NCI-H146 treated with DMSO at 0.1 percent for 48 hours (cell line): Measurements from ENCODE around the gene SARDH.

Source experiments
- DNase-seq: peaks from one replicate; lab custom pipeline; 2025; ENCODE audit not compliant: unreplicated experiment; lab: John Stamatoyannopoulos, UW

Gene SARDH

DNA sequence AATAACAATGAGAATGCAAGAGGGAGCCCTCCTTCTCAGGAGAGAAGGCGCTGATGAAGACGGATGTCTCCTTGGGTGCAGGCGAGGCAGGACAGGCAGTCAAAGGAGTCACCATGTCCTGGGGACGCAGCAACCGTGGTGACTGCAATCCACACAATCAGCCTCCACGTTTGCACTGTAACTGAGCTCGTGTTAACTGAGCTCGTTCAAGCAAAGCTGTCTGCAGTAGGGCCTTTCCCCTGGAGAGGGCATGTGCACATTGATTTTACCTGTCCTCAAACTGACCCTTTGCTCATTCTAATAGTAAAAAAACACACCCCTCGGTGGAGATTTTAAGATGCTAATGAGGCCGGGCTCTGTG is 2.8 kb downstream of the SARDH start:
- DNase-seq, result no peak

DNA sequence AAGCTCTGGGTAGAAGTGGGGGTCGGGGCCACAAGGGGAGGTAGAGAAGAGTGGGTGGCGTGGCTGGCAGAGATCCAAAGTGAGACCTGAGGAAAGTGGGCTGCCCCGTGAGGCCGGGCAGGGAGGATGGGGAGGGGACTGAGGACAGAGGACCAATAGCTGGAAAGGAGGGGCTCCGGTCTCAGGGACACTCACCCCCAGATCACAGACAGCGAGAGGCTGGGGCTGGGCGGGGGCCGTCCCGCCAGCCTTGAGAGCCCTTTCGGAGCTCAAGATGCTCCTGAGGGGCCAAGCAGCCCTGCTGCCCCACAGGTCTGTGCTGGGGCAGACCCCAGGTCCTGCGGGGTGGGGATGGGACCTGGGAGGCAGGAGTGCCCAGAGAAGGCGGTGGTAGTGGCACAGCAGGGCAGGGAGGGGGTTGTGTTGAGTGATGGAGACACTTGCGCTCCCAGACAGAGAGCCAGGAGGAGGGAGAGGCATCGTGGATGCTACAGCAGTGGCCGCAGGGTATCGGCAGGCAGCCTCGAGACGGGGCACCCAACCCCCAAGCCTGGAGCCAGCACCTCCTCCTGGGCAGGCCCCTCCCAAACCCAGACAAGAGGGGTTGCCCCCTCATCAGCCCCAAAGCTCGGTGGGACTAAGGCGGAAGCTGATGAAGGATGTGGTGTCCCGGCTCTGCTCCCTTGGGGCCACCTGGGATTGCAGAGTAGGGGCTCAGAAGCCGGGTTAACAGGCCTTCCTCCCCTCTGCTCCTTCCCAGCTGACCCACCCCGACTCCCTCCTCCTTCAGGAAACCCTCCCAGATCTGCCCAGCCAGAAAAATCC is 3.4 kb downstream of the SARDH start:
- DNase-seq, result no peak

DNA sequence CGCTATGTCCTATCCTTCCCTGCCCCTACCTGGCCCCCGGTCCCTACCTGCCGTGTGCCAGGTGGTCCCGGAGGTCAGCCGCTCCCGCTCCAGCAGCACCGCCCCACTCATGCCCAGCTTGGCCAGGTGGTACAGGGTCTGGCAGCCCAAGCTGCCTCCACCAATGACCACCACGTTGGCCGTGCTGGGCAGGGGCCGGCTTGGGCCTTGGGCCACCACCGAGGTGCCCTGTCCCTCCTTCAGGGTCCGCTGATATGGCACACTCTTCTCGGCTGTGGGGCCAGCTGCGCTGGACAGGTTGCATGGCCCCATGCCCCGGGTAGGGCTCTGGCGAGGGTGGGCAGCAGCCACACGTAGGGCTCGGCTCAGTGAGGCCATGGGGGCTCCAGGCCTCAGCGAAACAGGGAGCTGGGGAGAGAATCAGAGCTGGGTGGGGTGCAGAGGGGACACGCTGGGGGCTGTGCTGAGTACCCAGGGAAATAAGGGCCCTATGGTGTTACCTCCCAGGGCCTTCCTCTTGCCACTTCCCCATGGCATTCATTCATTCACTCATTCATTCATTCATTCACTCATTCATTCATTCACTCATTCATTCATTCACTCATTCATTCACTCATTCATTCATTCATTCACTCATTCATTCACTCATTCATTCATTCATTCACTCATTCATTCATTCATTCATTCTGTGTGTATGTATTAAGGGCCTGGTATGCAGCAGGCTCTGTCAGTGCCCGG is 4.2 kb downstream of the SARDH start:
- DNase-seq, result no peak

DNA sequence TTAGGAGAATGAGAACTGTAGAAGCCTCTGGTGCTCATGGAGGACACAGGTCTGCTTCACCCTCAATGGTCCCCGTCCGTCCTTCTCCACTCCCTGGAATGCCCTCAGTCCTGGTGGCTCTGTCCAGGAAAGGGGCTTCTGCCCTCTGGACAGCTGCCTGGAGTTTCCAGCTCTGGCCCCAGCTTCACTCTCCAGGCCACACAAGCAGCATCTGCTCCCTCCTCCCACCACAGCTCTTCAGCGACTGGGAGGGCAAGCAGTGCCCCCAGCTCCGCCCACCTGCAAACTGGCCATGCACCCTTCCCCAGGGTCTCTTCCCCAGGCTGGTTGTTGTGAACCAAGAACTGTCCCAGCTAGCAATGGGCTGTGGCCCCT is 4.7 kb downstream of the SARDH start:
- no peak for DNase-seq

DNA sequence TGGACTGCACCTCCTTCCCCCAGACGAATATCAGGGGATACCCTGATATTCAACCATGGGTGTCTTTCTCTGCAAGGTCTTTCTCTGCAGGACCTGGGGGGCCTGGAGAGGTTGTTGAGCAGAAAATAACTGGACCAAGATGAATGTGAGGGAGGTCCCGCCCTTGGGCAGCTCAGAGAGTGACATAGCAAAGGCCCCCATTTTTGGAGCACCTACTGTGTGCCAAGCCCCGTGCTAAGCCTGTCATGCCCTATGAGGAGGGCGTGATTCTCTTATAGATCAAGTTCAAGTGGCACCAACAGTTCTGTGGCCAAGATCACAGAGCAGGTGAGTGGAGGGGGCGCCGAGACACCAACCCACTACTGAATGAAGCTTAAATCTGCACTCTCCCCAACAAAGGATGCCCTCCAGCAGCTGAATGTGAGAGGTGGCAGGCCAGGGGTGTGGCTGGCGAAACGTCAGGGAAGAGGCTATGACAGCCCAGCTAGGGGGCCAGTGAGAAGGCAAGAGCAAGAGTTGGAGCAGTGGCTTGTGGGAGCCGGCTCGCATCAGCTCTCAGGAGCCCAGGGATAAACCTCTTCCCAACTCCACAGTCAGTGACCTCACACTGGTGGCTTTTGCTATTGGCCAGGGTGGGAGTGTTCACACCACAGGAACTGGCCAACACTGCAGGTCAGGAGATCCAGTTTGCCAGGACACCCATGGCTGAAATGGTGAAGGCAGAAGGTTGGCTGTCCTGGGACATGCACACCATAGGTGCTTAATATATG is 5.3 kb downstream of the SARDH start:
- no peak for DNase-seq

DNA sequence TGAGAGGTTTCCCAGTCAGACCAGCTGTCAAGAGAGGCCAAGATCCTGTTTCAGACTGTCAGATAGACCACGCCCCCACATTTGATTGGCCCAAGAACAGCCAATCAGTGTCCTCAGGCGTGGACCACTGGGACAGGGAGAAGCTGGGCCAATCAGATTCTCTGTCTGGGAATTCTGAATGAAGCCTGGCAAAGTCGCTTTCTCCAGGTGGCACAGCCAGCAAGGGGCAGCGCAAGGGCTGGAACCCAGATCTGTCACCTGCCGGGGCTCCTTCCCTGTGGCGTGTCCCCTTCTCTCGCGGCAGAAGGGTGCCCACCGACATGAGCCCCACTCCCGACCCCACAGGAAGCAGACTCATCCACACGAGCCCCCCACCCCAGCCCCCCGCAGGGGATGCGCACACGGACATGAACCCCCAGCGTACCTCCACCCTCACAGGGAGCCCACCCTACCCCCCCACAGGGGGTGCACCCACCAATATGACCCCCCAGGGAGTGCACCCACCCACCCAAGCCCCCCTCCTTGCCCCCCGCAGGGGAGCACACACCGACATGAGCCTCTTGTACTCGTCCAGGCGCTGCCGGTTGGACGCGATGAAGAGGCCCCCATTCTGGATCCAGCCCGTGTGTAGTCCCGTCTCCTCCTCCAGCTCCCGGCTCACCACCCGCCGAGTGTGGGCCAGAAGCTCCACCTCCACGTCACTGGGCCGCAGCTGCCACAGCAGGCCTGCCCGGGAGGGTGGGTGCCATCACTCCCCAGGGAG is 6.1 kb downstream of the SARDH start:
- peak; percentile 42 for DNase-seq

DNA sequence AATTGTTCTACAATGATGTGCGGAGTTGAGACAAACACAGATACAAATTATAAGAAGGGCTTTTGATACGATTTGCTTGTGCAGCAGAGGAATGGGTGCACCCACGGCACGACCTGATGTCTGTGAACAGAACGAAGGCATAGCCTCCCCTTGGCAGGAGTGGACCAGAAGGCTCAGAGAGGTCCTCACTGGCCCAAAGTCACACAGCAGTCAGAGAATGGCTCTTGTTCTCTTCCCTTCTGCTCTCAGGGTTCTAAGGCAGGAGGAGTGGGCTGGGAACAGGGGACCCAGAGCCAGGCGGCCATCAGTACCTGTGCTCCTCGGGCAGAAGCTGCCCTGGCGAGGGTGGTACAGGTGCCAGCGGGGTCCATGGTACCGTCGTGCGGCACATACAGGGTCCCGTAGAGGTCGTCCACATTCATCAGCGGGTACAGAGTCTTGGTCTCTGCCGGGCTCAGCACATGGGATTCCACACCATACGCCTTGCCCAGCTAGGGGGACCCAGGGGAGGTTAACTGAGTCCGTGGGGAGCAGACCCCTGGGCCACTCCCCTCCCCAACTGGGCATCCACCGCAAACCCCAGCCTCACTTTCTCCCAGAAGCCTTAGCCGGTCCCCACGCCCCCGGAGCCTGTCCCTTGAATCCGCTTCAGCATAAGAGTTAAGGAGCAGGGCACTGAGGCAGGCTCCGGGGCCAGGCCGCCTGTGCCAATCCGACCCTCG is 7.0 kb downstream of the SARDH start:
- no peak for DNase-seq

DNA sequence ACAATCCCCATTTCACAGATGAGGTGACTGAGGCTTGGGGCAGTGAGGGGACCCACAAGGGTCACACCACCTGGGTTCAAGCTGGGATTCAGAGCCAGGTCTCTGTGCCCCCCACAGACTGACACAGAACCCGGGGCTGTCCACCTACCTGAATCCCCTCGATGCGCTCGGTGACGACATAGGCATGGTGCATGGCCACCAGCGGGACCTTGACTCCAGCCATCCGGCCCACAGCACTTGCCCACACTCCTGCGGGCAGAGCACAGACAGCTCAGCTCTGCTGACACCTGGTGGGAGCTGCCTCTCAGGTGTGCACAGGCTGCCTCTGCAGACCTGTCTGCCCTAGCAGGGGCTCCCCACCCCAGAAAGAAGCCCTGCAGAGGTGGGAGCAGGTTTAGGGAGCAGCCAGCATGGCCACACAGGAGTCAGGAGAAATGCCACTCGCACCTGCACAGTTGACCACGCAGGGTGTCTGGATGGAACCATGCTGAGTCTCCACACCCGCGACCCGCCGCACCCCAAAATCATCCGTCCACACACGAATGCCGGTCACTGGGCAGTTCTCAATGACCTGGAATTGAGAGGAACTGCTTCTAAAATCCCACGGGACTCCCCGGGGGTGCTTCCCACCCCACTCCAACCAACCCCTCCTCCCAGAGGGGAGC is 8.4 kb downstream of the SARDH start:
- DNase-seq, result no peak

DNA sequence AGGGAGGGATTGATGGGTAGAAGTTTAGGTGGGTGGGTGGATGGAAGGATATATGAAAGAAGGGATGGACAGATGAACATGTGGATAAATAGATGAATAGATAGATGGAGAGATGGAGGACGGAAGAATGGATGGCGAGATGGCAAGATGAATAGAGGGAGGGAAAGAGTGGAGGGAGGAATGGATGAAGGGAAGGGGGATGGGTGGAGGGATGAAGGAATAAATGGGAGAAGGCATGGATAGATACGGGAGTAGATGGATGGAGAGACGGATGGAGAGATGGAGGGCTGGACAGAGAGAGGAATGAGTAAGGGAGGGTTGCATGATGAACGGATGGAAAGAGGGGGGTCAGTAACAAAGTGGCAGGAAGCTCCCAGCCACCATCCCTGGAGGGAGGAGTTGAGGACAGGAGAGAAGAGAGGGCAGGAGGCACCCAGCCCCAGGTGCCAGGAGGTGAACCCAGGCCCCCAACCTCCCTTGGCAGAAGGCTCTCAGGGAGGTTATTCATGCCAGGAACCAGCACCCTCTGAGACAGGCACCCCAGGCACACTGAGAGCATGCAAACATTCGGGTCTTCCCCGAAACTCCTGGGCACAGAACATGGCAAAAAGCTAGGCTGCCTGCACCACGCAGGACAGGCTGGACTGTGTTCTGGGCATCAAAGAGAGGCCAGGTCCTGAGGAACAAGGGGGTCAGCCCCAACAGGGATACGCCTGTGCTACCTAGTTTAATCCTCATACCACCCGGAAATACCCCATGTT is 9.1 kb downstream of the SARDH start:
- no peak for DNase-seq

DNA sequence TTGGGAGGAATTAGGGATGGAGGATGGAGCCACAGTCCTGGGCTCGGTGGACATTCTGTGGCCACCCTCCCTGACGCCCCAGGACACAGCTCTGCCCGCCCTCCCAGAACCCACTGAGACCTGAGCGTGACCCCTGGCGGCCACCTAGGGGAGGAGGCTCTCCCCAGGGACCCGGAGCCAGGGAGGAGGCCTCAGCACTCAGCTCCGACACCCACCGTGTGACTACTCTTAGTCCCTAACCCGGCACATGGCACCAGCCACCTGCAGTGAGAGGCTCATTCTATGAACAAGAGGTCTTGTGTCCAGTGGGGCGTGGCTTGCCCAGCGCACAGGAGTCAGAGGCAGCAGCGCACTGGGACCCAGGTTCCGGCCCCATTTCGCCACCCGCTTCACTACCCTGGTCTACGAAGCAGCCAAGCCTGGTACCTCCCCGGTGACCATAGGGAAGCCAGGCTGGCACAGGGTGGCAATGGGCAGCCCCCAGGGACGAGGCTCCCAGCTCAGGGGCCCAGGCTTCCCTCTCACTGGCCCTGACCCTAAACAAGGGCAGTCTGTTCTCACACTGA is 10.2 kb downstream of the SARDH start:
- no peak for DNase-seq

DNA sequence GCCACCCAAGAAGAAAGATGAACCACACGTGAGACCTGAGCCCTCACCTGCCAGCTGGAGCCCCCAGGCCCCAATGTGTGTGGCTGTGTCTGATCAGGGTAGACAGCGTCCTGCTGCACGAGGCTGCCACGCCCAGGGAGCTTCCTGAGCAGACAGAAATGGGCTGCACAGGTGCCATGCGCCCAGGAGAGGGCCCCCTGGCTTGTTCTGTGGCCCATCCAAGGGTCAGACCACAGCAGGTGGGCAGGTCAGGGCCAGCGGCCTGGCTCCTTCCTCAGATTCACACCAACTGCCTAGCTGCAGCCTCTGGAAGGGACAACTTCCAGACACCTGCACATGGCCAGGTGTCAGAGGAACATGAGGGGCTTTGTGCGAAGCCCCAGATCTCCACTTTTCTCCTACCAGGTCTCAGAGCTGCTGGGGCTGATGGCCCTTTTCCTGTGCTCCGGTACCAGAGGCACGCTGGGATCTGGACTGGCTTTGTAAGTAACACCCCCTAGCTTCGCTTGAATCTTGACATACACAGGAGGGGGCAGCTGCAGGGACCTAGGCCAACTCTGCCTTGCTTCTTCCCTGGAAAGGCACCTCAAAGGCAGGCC is 10.8 kb downstream of the SARDH start:
- DNase-seq, result no peak

DNA sequence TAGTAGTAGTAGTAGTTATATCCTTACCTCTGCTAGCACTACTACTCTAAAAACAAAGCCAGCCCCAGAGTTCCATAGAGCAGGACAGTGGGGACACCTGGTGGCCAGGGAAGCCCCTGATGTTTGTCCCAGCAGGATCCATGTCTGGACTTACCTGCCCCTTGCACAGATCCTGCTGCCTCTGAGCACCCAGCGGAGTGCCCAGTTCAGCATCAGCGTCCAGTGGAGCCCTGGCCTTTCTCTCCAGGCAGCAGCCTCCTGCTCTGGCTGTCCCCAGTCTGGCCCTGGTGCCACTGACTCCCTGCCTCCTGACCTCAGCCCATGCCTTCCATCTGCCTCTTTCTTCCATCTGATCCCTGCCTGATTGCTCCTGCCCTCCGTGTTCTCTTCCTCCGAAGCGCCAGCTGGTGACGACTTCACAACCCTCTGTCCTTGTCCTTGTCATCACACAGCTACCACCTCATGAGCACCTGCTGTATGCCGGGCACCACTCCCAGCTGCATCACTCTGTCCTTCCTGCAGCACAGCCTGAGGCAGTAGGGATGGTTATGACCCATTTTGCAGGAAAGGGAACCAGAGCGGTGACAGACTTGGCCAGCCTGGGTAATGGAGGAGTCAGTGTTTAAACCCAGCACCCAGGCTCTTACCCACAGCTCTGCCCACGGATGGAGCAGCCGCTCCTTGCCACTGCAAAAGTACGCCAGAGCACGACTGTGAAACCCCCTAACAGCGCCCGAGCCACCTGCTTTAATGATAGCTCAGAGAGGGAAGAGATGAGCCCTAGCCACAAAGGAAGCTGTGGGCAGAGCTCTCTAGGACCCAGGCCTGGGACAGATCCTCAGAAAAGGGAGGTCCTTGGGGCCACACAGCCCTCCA is 11.5 kb downstream of the SARDH start:
- peak; percentile 8 for DNase-seq

DNA sequence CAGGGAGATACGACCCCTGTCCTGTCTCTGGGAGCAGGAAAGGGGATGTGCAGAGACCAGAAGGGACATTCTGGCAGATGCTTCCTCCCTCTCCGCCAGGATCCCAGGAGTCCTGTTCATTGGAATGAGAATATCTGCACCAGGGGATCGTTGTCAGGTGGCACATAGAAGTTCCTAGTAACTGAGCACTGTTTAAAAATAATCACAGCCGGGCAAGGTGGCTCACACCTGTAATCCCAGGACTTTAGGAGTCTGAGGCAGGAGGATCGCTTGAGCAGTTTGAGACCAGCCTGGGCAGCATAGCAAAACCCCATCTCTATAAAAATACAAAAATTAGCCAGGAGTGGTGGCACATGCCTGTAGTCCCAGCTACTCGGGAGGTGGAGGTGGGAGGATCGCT is 12.3 kb downstream of the SARDH start:
- DNase-seq, result no peak

DNA sequence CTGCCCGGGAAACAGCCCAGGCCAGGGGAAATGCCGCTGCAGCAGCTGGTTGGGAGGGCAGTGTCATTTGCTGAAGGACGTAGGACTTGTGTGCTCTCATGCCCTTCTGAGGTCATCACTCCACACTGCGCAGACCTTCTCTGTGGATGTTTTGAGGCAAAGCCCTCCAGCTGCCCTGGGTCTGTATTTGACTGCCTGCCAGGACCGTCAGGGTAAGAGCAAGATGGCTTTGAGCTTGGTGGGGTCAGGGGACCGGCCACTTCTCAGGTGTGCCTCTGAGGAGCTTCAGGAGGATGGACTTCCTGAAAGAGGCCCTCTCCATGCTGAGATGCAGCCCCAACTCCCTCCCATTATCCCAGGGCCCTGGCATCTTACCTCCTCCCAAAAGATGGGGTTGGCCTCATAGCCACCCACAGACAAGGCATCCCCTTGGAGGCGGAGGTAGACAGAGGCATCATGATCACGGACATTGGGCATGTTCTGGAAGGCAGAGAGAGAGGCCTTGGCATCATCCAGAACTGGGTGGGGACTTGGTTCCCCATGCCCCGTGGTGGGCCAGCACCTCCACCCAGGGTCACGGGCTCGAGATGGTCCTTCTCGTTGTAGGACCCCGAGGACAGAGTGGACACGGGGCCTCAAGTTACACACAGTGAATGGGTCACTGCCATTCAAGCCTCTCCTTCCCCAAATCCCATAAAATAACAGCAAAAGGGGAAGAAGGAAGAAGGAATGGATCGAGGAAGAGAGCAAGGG is 19.4 kb downstream of the SARDH start:
- DNase-seq, result no peak

DNA sequence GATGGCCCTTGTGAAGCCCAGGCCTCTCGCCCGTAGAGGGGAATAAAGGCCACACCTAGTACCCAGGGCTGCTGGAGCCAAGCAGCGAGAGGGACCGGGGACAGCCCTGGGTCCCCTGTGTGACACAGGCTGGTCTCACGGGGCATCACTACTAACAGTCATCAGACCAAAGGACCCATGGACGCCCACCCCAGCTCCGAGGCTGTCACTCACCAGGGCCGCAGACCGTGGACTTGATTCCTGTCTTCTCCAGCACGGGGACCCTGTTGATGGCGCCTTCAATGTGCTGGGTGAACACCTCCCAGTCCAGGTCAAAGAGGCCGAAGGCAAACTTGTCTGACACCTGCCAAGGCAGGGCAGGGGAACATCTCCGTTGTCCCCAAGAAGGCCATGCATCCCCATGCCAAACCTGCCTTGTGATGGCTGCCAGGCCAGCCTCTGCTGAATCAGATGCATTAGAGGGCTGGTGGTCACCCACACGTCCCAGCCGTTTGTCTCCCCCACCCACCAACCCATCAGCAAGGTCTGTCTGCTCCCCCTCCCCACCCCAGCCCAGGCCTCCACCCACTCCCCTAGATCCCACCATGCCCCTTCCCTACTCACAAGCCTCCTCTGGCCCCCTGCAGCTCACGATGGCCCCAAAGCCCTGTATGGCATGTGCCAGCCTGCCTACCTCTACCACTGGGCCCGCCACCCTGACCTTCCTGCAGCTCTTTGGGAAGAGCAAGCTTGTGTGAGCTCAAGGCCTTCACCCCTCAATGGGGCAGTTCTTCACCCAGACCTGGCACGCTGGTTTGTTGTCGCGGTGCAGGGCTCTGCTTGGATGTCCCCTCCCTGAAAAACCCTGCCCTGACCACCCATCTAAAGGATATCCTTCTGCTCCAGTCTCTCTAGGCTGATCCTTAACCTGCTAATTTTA is 20.8 kb downstream of the SARDH start:
- DNase-seq, result no peak
